Fibroblast of villous mesenchyme (primary cell): Measurements from ENCODE around the gene KLHDC4. TPM values are rescaled to one million over a fixed set of nuclear protein-coding genes. Genes with fewer than 3 reads are reported as not detected.

Experiments used
- DNase-seq: peaks from one replicate; pipeline ENCODE4 v3.0.0-alpha.2; 2010; ENCODE audit warnings: low read depth
- H3K4me3 ChIP-seq: 2 replicates; pipeline ENCODE4 v1.5.1; 2011; ENCODE audit warnings: low read depth, mild to moderate bottlenecking, low read length
- total RNA-seq: library from RNA; depleted of rRNA; stranded (reverse); fragments of >200 nt; gene quantifications from 2 replicates; pipeline ENCODE4 v1.2.3, GENCODE V29; 2012
- TF ChIP-seq, protein P1 (sequence below): IDR thresholded peaks from 2 replicates; pipeline ENCODE4 v1.5.1; 2012; ENCODE audit warnings: low read depth, mild to moderate bottlenecking, low read length; ENCODE audit not compliant: insufficient read depth

The KLHDC4 gene
- total RNA-seq, 1 donor: 14.7 TPM

DNA sequence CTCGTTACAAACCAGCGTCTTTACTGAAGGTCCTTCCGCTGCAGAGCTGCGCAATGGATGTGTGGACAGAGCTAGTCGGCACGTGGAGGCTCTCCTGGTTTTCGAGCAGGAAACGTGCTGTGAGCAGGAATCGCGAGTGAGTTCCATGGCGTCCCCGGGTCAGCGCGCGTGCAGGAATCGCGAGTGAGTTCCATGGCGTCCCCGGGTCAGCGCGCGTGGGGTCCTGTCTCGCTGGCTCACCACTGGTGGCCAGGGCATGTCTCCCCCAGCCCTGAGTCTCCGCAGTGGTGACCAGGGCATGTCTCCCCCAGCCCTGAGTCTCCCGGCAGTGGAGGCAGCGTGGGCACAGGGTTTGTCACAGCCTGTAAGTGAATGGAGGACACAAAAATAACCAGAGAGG is 62.7 kb downstream of the KLHDC4 start:
- no peak for DNase-seq
- H3K4me3 ChIP-seq: no peak overlapping the region
- TF ChIP-seq, protein P1, sequence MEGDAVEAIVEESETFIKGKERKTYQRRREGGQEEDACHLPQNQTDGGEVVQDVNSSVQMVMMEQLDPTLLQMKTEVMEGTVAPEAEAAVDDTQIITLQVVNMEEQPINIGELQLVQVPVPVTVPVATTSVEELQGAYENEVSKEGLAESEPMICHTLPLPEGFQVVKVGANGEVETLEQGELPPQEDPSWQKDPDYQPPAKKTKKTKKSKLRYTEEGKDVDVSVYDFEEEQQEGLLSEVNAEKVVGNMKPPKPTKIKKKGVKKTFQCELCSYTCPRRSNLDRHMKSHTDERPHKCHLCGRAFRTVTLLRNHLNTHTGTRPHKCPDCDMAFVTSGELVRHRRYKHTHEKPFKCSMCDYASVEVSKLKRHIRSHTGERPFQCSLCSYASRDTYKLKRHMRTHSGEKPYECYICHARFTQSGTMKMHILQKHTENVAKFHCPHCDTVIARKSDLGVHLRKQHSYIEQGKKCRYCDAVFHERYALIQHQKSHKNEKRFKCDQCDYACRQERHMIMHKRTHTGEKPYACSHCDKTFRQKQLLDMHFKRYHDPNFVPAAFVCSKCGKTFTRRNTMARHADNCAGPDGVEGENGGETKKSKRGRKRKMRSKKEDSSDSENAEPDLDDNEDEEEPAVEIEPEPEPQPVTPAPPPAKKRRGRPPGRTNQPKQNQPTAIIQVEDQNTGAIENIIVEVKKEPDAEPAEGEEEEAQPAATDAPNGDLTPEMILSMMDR: no peak

DNA sequence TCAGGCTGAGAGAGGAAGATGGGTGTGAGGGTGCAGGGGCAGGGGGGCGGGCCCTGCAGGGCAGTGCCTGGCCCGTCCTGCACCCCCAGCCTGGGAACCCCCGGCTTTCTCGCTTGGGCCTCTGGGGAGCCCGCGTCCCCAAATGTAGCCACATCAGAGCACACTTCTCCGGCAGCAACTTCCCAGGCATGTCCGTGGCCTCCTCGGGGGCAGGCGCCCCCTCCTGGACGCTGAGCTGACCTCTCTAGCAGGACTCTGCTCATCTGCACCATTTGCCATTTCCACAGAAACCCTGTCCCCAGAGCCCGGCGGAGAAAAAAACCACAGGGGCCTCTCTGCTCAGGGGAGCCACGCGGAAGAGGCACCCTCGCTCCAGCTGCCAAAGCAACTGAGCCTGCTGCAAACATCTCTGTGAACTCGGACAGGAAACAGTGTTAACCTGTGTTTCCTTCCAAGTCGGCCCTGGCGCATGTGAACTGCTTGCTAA is 63.4 kb downstream of the KLHDC4 start:
- TF ChIP-seq, protein P1: peak; percentile 64
- DNase-seq: peak; percentile 32
- H3K4me3 ChIP-seq: no peak overlapping the region

DNA sequence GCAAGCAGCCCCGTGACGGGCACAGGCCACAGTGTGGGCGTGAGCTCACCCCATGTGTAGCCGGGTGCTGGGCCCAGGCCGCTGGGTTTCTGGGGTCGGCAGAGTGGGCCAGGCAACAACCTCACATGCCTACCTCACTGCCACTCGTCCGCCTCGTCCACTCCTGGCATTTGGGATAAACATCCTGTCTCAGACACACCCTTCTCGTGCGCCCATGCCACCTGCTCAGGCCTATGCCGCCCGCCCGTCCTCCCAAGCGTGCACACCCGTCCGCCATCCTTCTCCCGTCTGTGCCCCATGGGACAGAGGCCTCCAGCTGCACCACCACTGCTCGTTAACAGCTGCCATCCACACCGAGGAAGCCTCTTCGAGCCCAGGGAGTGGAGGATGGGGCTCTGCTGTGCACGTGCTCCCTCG is 64.3 kb downstream of the KLHDC4 start:
- DNase-seq: no peak
- TF ChIP-seq, protein P1: no peak

DNA sequence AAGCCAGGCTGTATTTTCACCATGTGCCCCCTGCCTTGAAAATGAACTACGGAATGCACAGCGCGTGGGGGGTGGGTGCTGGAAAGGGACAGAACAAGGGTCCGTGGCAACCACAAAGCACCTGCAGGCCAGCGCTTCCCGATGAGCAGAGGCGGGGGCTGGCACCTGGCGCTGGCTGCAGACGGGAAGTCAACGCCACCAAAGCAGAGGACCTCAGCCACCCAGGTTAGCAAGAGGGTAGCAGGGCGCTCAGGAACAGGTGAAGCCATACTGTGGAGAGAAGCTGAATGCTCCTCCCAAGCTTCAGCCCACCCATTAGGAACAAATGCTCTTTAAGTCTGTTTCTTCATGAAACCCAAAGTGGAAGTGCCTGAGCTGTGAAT is 64.7 kb downstream of the KLHDC4 start:
- DNase-seq: no peak
- TF ChIP-seq, protein P1: no peak
- H3K4me3 ChIP-seq: no peak overlapping the region

More for the DNA sequence above, 64.3 kb downstream of the KLHDC4 start:
- H3K4me3 ChIP-seq: no peak overlapping the region

DNA sequence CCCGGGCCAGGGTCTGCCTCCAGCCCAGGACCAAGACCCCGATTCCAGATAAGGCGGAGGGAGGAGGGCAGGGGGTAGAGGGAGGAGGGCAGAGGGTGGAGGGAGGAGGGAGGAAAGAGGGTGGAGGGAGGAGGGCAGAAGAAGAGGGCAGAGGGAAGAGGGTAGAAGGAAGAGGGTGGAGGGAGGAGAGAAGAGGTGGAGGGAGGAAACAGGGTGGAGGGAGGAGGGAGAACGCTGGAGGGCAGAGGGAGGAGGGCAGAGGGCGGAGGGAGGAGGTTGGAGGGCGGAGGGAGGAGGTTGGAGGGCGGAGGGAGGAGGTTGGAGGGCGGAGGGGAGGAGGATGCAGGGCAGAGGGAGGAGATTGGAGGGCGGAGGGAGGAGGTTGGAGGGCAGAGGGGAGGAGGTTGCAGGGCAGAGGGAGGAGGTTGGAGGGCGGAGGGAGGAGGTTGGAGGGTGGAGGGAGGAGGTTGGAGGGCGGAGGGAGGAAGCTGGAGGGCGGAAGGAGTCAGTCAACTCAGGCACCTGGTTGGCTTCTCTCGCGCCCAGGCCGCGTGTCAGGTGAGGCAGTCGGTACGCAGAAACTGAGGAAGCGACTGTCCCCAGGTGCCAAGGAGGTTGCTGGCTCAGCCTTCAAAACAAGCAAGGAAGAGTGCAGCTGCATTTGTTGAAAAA is 65.2 kb downstream of the KLHDC4 start:
- DNase-seq: no peak
- no peak overlapping the region for H3K4me3 ChIP-seq
- TF ChIP-seq, protein P1: no peak

DNA sequence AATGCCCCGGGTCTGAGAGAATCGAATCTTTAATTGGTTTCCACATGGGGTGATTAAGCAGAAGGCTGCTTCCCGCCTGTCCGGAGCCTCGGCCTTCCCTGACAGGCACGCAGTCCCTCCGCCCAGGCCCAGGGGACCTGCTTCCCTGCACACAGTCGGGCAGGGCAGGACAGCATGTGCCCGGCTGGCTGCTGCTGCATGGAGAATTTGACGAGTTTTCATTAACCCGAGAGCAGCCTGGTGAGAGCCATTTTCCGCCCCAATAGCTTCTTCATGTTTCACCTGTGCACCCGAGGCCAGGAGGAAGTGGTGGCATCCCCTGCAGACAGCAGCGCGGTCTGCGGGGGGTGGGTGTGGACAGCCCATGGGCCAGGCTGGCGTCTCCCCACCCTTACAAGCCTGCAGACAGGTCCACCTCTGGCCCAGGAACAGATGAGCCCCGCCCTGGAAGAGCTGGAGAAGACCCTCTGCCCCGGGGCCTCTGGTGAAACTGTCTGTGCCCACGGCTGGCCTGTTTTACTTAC is 67.0 kb downstream of the KLHDC4 start:
- H3K4me3 ChIP-seq: no peak overlapping the region
- DNase-seq: no peak
- TF ChIP-seq, protein P1: no peak
